NB4 (cell line): ENCODE measurements around the gene SPATA24.
"Not testable (repeated sequence)": the region's sequence is repeated elsewhere in the genome, so short reads cannot be mapped to it uniquely, and the experiment has no call there.

Experiments
- DNase-seq: peaks from one replicate; pipeline ENCODE4 v3.0.0; 2010; ENCODE audit warnings: low read depth
- H3K4me3 ChIP-seq: one replicate; pipeline ENCODE4 v1.5.1; 2011; ENCODE audit warnings: mild to moderate bottlenecking, low read depth, low read length, moderate library complexity
- CTCF ChIP-seq: IDR thresholded peaks from one replicate; pipeline ENCODE4 v1.5.1; 2012; ENCODE audit warnings: low read depth, low read length
- MAX ChIP-seq: IDR thresholded peaks from 2 replicates; pipeline ENCODE4 v1.6.1; 2011; ENCODE audit warnings: low read depth, low read length
- MYC ChIP-seq: IDR thresholded peaks from 2 replicates; pipeline ENCODE4 v1.6.1; 2011; ENCODE audit warnings: low read depth, low read length
- POLR2A ChIP-seq: IDR thresholded peaks from 2 replicates; pipeline ENCODE4 v1.6.1; 2011; ENCODE audit warnings: mild to moderate bottlenecking; ENCODE audit not compliant: insufficient read length; ENCODE audit errors: extremely low read depth

The SPATA24 gene

GRCh38 chr5:139443831-139444453 lies 40.1 kb upstream of the SPATA24 start:
- DNase-seq: no peak
- no peak for TF ChIP-seq MAX
- no peak for TF ChIP-seq MYC
- no peak for TF ChIP-seq POLR2A
- no peak for TF ChIP-seq CTCF
- no peak overlapping the region for H3K4me3 ChIP-seq

GRCh38 chr5:139440416-139440815 lies 36.5 kb upstream of the SPATA24 start:
- DNase-seq, H3K4me3 ChIP-seq: not testable (repeated sequence)

- TF ChIP-seq CTCF: no peak
- TF ChIP-seq MYC: no peak
- no peak for TF ChIP-seq POLR2A
- no peak for TF ChIP-seq MAX
- H3K4me3 ChIP-seq: peak within 1 kb of the TSS; percentile 72
- peak; percentile 82 for DNase-seq
Observed at GRCh38 chr5:139439013-139439903, 35.4 kb upstream of the SPATA24 start, which contains the start of gene DNAJC18. DNAJC18 (minus strand) TSS chr5:139439525; CDS start chr5:139439445, 80 bp downstream.

- no peak for TF ChIP-seq CTCF
- DNase-seq: no peak
- peak overlapping the region; percentile 28 for H3K4me3 ChIP-seq
Observed at GRCh38 chr5:139438707-139439012, 34.8 kb upstream of the SPATA24 start.

- DNase-seq: no peak
- H3K4me3 ChIP-seq: no peak overlapping the region
- no peak for TF ChIP-seq MYC
Observed at GRCh38 chr5:139435676-139436075, 31.8 kb upstream of the SPATA24 start.

- TF ChIP-seq POLR2A (no peak), CTCF (no peak), MAX (no peak), MYC (no peak)
- H3K4me3 ChIP-seq: no peak overlapping the region
- DNase-seq: no peak
Observed at GRCh38 chr5:139431706-139432105, 27.8 kb upstream of the SPATA24 start.

GRCh38 chr5:139430015-139430414 lies 26.1 kb upstream of the SPATA24 start:
- H3K4me3 ChIP-seq: no peak overlapping the region
- no peak for DNase-seq
- no peak for TF ChIP-seq MYC
- TF ChIP-seq POLR2A: no peak
- no peak for TF ChIP-seq MAX
- TF ChIP-seq CTCF: no peak
